ENCODE data around the gene WIPF3. TPM values are rescaled to one million over a fixed set of nuclear protein-coding genes. Genes with fewer than 3 reads are reported as not detected.

The WIPF3 gene
- total RNA-seq, 1 experiment from 2014 or later = 11.6 TPM

DNA sequence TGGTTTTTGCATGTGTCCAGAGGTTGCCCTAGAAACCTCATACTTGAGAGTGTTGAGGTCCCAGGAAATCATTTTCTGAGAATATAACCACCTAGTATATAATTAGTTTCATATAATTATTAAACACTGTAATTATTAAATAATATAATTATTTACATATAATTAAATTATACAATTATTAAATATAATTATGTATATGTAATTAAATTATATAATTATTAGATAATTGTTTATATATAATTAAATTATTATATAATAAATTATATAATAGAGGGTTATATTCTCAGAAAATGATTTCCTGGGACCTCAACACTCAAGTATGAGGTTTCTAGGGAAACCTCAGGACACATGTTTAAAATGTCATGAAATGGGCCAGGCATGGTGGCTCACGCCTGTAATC, 155.7 kb downstream of the WIPF3 start:
- H2AFZ ChIP-seq (ENCODE audit: low read length) = no peak overlapping the region
- H2BK20ac ChIP-seq (ENCODE audit: low read depth, low read length, poor library complexity, severe bottlenecking) = no peak overlapping the region
- no peaks in the 10 kb centered on the region; the same call in none of the 2 replicates for H3K79me2 ChIP-seq (ENCODE audit: insufficient read depth, low read length)
- peaks cover 2 to 46% (median 35%) of the 10 kb centered on the region in 3 experiments; a peak in 6 of 7 replicates for H3K36me3 Mint-ChIP-seq (ENCODE audit: insufficient read depth in 1 of 3, low read depth in 3 of 3)
- H3K9ac ChIP-seq (ENCODE audit: extremely low read depth, insufficient read length, low read length) = no peak overlapping the region
- no peak overlapping the region for H3K4me3 Mint-ChIP-seq
- no peak overlapping the region for H3K27ac ChIP-seq (ENCODE audit: insufficient read length, low read depth, low read length)
- no peak overlapping the region for H3K18ac ChIP-seq (ENCODE audit: insufficient read length, low read depth, low read length)
- H2BK120ac ChIP-seq (ENCODE audit: low read depth, low read length, poor library complexity, severe bottlenecking) = no peak overlapping the region
- no peaks in the 10 kb centered on the region for H3K27me3 ChIP-seq (ENCODE audit: insufficient read depth, low read length)
- no peak overlapping the region for H2AK5ac ChIP-seq (ENCODE audit: insufficient read length, low read length)
- H4K91ac ChIP-seq (ENCODE audit: insufficient read length, low read depth, low read length) = no peak overlapping the region
- H3K27ac Mint-ChIP-seq = no peak overlapping the region; a peak in 1 of 7 replicates
- H2BK12ac ChIP-seq (ENCODE audit: insufficient read length, low read depth, low read length) = no peak overlapping the region
- no peaks in the 10 kb centered on the region for H3K23me2 ChIP-seq (ENCODE audit: insufficient read length, low read depth, low read length, poor library complexity, severe bottlenecking)
- no peak overlapping the region for H4K8ac ChIP-seq (replicated peaks; ENCODE audit: insufficient read length, low read depth, low read length)
- no peaks in the 10 kb centered on the region for H3K27me3 Mint-ChIP-seq (ENCODE audit: low read depth)
- peaks cover 2 to 4% of the 10 kb centered on the region in 2 experiments; a peak in 4 of 5 replicates for H3K9me3 Mint-ChIP-seq
- no peak overlapping the region for H3K23ac ChIP-seq (ENCODE audit: insufficient read length, low read depth, low read length)
- H3K14ac ChIP-seq (ENCODE audit: insufficient read depth, low read length) = no peak overlapping the region
- DNase-seq = no peak
- H3K56ac ChIP-seq (ENCODE audit: insufficient read length, low read depth, low read length) = no peak overlapping the region
- no CpG with 5 or more reads among the region's 1 CpG for WGBS (ENCODE audit: extremely low coverage, insufficient read length, low lambda C conversion rate)
- H3K4me1 ChIP-seq (ENCODE audit: insufficient read depth, low read length) = no peaks in the 10 kb centered on the region
- no peaks in the 10 kb centered on the region for H3K9me3 ChIP-seq (ENCODE audit: control insufficient read depth, low read depth, low read length)
- H4K20me1 ChIP-seq (ENCODE audit: control insufficient read depth, insufficient read depth, insufficient read length) = no peaks in the 10 kb centered on the region
- no peak overlapping the region for H3K4me2 ChIP-seq (ENCODE audit: insufficient read depth, insufficient read length, low read length)
- no peak overlapping the region for H4K5ac ChIP-seq (ENCODE audit: insufficient read length, low read depth, low read length)
- peaks cover 21 to 27% of the 10 kb centered on the region in 2 experiments for H3K4me1 Mint-ChIP-seq
- H3K4ac ChIP-seq (ENCODE audit: low read depth, low read length) = no peak overlapping the region
- H2BK15ac ChIP-seq (ENCODE audit: low read depth, low read length) = no peak overlapping the region
- no peak overlapping the region for H3T11ph ChIP-seq (ENCODE audit: low read length)
- no peaks in the 10 kb centered on the region for H3K79me1 ChIP-seq (ENCODE audit: insufficient read depth, low read depth, low read length, poor library complexity, severe bottlenecking)
- H2BK5ac ChIP-seq (ENCODE audit: insufficient read length, low read length) = no peak overlapping the region
- TF ChIP-seq, protein P1, sequence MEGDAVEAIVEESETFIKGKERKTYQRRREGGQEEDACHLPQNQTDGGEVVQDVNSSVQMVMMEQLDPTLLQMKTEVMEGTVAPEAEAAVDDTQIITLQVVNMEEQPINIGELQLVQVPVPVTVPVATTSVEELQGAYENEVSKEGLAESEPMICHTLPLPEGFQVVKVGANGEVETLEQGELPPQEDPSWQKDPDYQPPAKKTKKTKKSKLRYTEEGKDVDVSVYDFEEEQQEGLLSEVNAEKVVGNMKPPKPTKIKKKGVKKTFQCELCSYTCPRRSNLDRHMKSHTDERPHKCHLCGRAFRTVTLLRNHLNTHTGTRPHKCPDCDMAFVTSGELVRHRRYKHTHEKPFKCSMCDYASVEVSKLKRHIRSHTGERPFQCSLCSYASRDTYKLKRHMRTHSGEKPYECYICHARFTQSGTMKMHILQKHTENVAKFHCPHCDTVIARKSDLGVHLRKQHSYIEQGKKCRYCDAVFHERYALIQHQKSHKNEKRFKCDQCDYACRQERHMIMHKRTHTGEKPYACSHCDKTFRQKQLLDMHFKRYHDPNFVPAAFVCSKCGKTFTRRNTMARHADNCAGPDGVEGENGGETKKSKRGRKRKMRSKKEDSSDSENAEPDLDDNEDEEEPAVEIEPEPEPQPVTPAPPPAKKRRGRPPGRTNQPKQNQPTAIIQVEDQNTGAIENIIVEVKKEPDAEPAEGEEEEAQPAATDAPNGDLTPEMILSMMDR (conservative IDR thresholded peaks at IDR 0.05) = no peak

All from H9 (cell line).